HG03439 (cell line): ENCODE results near the gene PKMYT1.

Experiments
- ATAC-seq: cut with Tn5 transposase; IDR thresholded peaks from one replicate; pipeline ENCODE4 v1.9.1; 2021; ENCODE audit warnings: mild to moderate bottlenecking, moderate library complexity; ENCODE audit not compliant: unreplicated experiment

The PKMYT1 gene

GRCh38 chr16:2974319-2975056 lies 5.8 kb downstream of the PKMYT1 start:
- ATAC-seq, result no peak

- ATAC-seq, result no peak
Observed at GRCh38 chr16:2973605-2974318, 6.5 kb downstream of the PKMYT1 start.

GRCh38 chr16:2973093-2973492 lies 7.2 kb downstream of the PKMYT1 start:
- ATAC-seq, result no peak

GRCh38 chr16:2971985-2972784 lies 8.1 kb downstream of the PKMYT1 start:
- ATAC-seq, result no peak

- no peak for ATAC-seq
Observed at GRCh38 chr16:2971134-2971984, 8.9 kb downstream of the PKMYT1 start.

GRCh38 chr16:2970563-2970962 lies 9.7 kb downstream of the PKMYT1 start:
- ATAC-seq, result no peak

GRCh38 chr16:2969545-2970521 lies 10.4 kb downstream of the PKMYT1 start:
- no peak for ATAC-seq

- peak; percentile 70 for ATAC-seq
Observed at GRCh38 chr16:2968738-2969544, 11.3 kb downstream of the PKMYT1 start, which contains the start of gene PAQR4. Gene PAQR4, plus strand, starts transcription at chr16:2969348. Its CDS starts 327 bp downstream, at chr16:2969675.

GRCh38 chr16:2968368-2968737 lies 11.9 kb downstream of the PKMYT1 start:
- no peak for ATAC-seq

GRCh38 chr16:2967721-2968161 lies 12.5 kb downstream of the PKMYT1 start:
- no peak for ATAC-seq

GRCh38 chr16:2967211-2967631 lies 13.0 kb downstream of the PKMYT1 start:
- ATAC-seq, result no peak

- no peak for ATAC-seq
Observed at GRCh38 chr16:2966808-2967191, 13.4 kb downstream of the PKMYT1 start.

- no peak for ATAC-seq
Observed at GRCh38 chr16:2966043-2966807, 14.0 kb downstream of the PKMYT1 start.

GRCh38 chr16:2964475-2965336 lies 15.5 kb downstream of the PKMYT1 start:
- ATAC-seq, result no peak

GRCh38 chr16:2963723-2964474 lies 16.3 kb downstream of the PKMYT1 start, which contains the start of gene KREMEN2:
Gene KREMEN2, plus strand, starts transcription at chr16:2964275. Its CDS starts 246 bp downstream, at chr16:2964521.
- ATAC-seq, result no peak
